Colonic mucosa (tissue), 4 donors: Measurements from ENCODE around the gene APELA. TPM values are rescaled to one million over a fixed set of nuclear protein-coding genes. Genes with fewer than 3 reads are reported as not detected.

ENCODE experiments used
- DNase-seq: peaks from one replicate; pipeline ENCODE4 v3.0.0-alpha.2; 2020
- H3K27ac ChIP-seq: fragments of 200-600 bp; one replicate; pipeline ENCODE4 v1.8.0; 2021
- H3K27me3 ChIP-seq: fragments of 200-600 bp; one replicate; pipeline ENCODE4 v1.8.0; 2021
- H3K36me3 ChIP-seq: fragments of 200-600 bp; one replicate; pipeline ENCODE4 v1.8.0; 2021
- H3K4me1 ChIP-seq: fragments of 200-600 bp; one replicate; pipeline ENCODE4 v1.8.0; 2021; ENCODE audit warnings: mild to moderate bottlenecking
- H3K4me3 ChIP-seq: fragments of 200-600 bp; one replicate; pipeline ENCODE4 v1.8.0; 2021
- H3K9ac ChIP-seq, 2 donors: one replicate each; pipeline ENCODE4 v1.7.0; 2013; ENCODE audit warnings: control low read depth in 2 of 2, low read depth in 2 of 2, low read length in 2 of 2
- H3K9me3 ChIP-seq: fragments of 200-600 bp; one replicate; pipeline ENCODE4 v1.8.0; 2021
- intact Hi-C: fragments of 100-400 bp; cut with DNase I; formaldehyde crosslinking; loops from one replicate; pipeline ENCODE4 v1.14.1; 2022
- total RNA-seq, 2 donors: library from RNA; stranded (reverse); fragmentation: NEBNext Ultra II Directional in 1 of 2; extraction: Animal tissue kit (Norgen Biotek cat#: 25700) in 1 of 2; gene quantifications; one replicate each; pipeline ENCODE4 v1.2.1, GENCODE V29; 2021
- TF ChIP-seq, protein P1 (sequence below): fragments of 200-600 bp; IDR thresholded peaks from one replicate; pipeline ENCODE4 v1.8.0; 2022; ENCODE audit warnings: antibody characterized with exemption, mild to moderate bottlenecking
- donor health status: healthy.
- donor health status: DM: no; HTN: no; CAD: no.
- donor health status: DM: no; HTN: no; CAD: no.

Gene APELA
- total RNA-seq, 2 donors from 2014 or later: not detected

DNA sequence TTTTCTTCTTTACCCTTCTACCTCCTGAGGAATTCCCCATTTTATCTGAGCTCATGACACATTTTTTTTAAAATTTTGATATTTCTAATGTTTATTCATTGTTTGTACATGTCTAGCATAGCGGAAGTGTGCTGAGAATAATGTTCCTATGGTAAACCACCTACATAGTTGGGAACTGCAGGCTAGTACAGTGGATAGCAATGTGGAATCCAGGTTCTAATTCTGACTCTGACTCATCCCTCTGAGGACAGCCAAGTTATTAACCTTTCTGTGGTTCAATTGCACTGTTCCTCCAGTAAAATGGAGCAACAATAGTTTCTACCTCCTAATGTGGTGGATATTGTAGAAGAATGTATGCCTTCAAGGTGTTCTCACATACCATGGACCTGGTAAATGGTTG, 20.6 kb upstream of the APELA start:
- intact Hi-C loops: no loop called here

DNA sequence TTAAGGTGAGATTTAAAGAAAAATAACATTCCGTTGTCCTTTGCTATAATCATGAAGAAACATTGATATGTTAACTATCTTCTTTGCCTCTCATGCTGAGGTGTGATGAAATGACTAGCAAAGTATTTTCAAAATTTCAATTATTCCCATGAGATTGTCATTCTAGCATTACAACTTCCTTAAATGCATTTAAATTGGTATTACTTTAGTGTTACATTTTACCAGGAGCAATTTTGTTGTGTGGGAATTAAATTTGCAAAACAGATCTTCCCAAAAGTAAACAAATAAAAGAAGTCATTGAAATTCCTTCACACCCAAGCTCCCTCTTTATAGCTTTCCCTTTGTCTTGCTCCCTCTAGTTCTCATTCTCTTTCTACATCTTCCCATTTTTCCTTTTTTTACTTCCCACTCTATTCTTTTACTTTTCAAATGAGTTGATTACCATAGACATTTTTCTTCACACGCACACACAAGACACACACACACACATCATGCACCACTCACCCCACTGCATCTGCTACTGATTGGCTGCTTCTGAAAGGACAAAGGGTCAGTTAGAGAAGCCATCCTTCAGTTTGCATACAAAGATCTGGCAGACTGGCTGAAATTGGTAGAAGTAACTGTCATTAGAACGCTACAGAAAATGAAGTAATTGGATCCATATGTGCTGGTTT, 10.0 kb upstream of the APELA start:
- no peak for DNase-seq
- H3K9ac ChIP-seq: no peak overlapping the region
- H3K36me3 ChIP-seq: no peaks in the 10 kb centered on the region
- intact Hi-C loops: no loop called here
- no peak overlapping the region for H3K4me3 ChIP-seq
- no peaks in the 10 kb centered on the region for H3K9me3 ChIP-seq
- H3K27me3 ChIP-seq: no peaks in the 10 kb centered on the region
- H3K4me1 ChIP-seq: no peaks in the 10 kb centered on the region
- no peak overlapping the region for H3K27ac ChIP-seq
- TF ChIP-seq, protein P1, sequence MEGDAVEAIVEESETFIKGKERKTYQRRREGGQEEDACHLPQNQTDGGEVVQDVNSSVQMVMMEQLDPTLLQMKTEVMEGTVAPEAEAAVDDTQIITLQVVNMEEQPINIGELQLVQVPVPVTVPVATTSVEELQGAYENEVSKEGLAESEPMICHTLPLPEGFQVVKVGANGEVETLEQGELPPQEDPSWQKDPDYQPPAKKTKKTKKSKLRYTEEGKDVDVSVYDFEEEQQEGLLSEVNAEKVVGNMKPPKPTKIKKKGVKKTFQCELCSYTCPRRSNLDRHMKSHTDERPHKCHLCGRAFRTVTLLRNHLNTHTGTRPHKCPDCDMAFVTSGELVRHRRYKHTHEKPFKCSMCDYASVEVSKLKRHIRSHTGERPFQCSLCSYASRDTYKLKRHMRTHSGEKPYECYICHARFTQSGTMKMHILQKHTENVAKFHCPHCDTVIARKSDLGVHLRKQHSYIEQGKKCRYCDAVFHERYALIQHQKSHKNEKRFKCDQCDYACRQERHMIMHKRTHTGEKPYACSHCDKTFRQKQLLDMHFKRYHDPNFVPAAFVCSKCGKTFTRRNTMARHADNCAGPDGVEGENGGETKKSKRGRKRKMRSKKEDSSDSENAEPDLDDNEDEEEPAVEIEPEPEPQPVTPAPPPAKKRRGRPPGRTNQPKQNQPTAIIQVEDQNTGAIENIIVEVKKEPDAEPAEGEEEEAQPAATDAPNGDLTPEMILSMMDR: no peak

More for the DNA sequence above, 20.6 kb upstream of the APELA start:
- Histone ChIP-seq H3K27ac (no peak overlapping the region), H3K9me3 (no peaks in the 10 kb centered on the region), H3K27me3 (no peaks in the 10 kb centered on the region), H3K9ac (no peak overlapping the region), H3K36me3 (no peaks in the 10 kb centered on the region), H3K4me1 (no peaks in the 10 kb centered on the region), H3K4me3 (no peak overlapping the region)
- TF ChIP-seq, protein P1: no peak
- no peak for DNase-seq

DNA sequence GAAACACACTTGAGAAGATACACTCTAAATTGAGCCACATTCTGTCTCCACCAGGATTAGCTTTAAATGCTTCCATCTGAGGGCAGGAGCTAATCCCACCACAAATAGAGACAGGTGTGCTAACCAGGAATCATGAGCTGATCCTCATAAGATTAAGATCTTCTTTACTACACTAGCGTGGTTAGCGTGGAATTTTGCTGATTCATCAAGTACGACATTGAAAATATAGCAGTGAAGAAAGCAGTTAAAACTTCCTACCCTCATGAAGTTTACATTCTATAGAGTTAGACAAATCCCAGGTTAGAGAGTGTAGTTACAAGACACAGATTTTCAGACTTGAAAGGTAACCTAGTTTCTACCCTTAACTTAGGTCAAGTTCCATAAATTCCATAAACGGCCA, 5.3 kb upstream of the APELA start:
- intact Hi-C loops: no loop called here
- Histone ChIP-seq H3K9ac (no peak overlapping the region), H3K4me1 (no peaks in the 10 kb centered on the region), H3K36me3 (no peaks in the 10 kb centered on the region), H3K4me3 (no peak overlapping the region), H3K27me3 (no peaks in the 10 kb centered on the region), H3K9me3 (no peaks in the 10 kb centered on the region), H3K27ac (no peak overlapping the region)
- DNase-seq: no peak
- TF ChIP-seq, protein P1: no peak

DNA sequence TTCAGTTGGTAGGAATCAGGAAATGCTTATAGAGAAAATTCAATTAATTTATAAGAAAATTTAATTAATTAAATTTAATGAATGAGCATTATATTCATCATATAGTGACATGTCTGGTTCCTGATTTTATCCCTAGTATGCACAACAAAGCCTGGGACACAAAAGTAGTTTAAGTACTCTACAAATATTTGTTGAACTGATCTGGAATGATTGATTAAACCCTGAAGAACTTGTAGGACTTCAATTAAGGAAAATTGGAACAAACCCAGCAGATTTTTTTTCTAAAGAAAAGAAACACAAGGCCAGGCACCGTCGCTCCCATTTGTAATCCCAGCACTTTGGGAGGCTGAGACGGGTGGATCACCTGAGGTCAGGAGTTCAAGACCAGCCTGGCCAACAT, 4.5 kb upstream of the APELA start:
- H3K4me1 ChIP-seq: no peaks in the 10 kb centered on the region
- no peaks in the 10 kb centered on the region for H3K36me3 ChIP-seq
- no peaks in the 10 kb centered on the region for H3K27me3 ChIP-seq
- H3K9me3 ChIP-seq: no peaks in the 10 kb centered on the region
- TF ChIP-seq, protein P1: no peak
- no peak overlapping the region for H3K9ac ChIP-seq
- no peak overlapping the region for H3K27ac ChIP-seq
- H3K4me3 ChIP-seq: no peak overlapping the region
- DNase-seq: no peak
- intact Hi-C loops: no loop called here

DNA sequence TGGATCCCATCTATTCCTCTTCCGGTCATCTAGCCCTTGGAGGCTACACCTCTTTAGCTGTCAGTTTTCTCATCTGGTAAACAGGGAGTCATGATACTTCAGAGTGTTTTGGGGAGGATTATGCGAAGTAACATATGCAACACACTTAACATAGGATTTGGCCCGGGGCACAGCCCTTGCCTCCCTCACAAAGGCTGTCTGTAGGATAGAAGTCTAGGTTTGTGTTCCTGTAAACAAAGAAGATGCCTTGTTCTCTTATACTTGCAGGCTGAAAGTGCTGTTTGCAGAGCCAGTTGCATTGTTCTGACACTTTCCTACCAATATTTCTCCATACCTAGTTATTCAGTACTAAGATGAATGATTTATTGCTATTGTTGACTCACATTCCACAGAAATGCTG, 2.2 kb upstream of the APELA start:
- Histone ChIP-seq H3K27me3 (no peaks in the 10 kb centered on the region), H3K4me1 (no peaks in the 10 kb centered on the region), H3K36me3 (no peaks in the 10 kb centered on the region), H3K9ac (no peak overlapping the region), H3K4me3 (no peak overlapping the region), H3K9me3 (no peaks in the 10 kb centered on the region), H3K27ac (no peak overlapping the region)
- intact Hi-C loops: no loop called here
- TF ChIP-seq, protein P1: no peak
- no peak for DNase-seq
